GM21447 (cell line): ENCODE measurements around the gene DNAJB12.
"Not testable (repeated sequence)": the region's sequence is repeated elsewhere in the genome, so short reads cannot be mapped to it uniquely, and the experiment has no call there.

Source experiments
- ATAC-seq: cut with Tn5 transposase; IDR thresholded peaks from one replicate; pipeline ENCODE4 v1.9.1; 2021; ENCODE audit not compliant: unreplicated experiment

Gene DNAJB12

GRCh38 chr10:72354356-72355213 is at the start of gene DNAJB12:
Gene DNAJB12, minus strand, starts transcription at chr10:72354919. Its CDS starts 22 bp downstream, at chr10:72354897.
- peak; percentile 78 for ATAC-seq

GRCh38 chr10:72395581-72395980 is 40.9 kb upstream of the DNAJB12 start:
- not testable (repeated sequence) for ATAC-seq

GRCh38 chr10:72392571-72392970 is 37.9 kb upstream of the DNAJB12 start:
- no peak for ATAC-seq

- no peak for ATAC-seq
These were observed 36.0 kb upstream of the DNAJB12 start for GRCh38 chr10:72390764-72391163.

- no peak for ATAC-seq
These were observed 35.0 kb upstream of the DNAJB12 start for GRCh38 chr10:72389716-72390115.

- no peak for ATAC-seq
These were observed 34.3 kb upstream of the DNAJB12 start for GRCh38 chr10:72389014-72389413.

- ATAC-seq: no peak
These were observed 33.3 kb upstream of the DNAJB12 start for GRCh38 chr10:72388062-72388461.

- ATAC-seq: no peak
These were observed 32.3 kb upstream of the DNAJB12 start for GRCh38 chr10:72386916-72387586.

- ATAC-seq: no peak
These were observed 31.0 kb upstream of the DNAJB12 start for GRCh38 chr10:72385724-72386123.

GRCh38 chr10:72384982-72385381 is 30.3 kb upstream of the DNAJB12 start:
- ATAC-seq: not testable (repeated sequence)

GRCh38 chr10:72379776-72380175 is 25.1 kb upstream of the DNAJB12 start:
- ATAC-seq: no peak

- no peak for ATAC-seq
These were observed 24.3 kb upstream of the DNAJB12 start for GRCh38 chr10:72379062-72379461.

- ATAC-seq: no peak
These were observed 20.9 kb upstream of the DNAJB12 start for GRCh38 chr10:72375585-72375984.

- no peak for ATAC-seq
These were observed 20.5 kb upstream of the DNAJB12 start for GRCh38 chr10:72375173-72375572.

- ATAC-seq: no peak
These were observed 15.5 kb upstream of the DNAJB12 start for GRCh38 chr10:72370201-72370722.

- ATAC-seq: no peak
These were observed 12.7 kb upstream of the DNAJB12 start for GRCh38 chr10:72367301-72367960.

- no peak for ATAC-seq
These were observed 10.6 kb upstream of the DNAJB12 start for GRCh38 chr10:72365106-72365895.

- peak; percentile 90 for ATAC-seq
These were observed 9.6 kb upstream of the DNAJB12 start for GRCh38 chr10:72364239-72364777.

GRCh38 chr10:72356987-72357386 is 2.3 kb upstream of the DNAJB12 start:
- ATAC-seq: no peak

- no peak for ATAC-seq
These were observed 1.4 kb upstream of the DNAJB12 start for GRCh38 chr10:72356115-72356514.
